Measurements from ENCODE around the gene PRR7.

The PRR7 gene

DNA sequence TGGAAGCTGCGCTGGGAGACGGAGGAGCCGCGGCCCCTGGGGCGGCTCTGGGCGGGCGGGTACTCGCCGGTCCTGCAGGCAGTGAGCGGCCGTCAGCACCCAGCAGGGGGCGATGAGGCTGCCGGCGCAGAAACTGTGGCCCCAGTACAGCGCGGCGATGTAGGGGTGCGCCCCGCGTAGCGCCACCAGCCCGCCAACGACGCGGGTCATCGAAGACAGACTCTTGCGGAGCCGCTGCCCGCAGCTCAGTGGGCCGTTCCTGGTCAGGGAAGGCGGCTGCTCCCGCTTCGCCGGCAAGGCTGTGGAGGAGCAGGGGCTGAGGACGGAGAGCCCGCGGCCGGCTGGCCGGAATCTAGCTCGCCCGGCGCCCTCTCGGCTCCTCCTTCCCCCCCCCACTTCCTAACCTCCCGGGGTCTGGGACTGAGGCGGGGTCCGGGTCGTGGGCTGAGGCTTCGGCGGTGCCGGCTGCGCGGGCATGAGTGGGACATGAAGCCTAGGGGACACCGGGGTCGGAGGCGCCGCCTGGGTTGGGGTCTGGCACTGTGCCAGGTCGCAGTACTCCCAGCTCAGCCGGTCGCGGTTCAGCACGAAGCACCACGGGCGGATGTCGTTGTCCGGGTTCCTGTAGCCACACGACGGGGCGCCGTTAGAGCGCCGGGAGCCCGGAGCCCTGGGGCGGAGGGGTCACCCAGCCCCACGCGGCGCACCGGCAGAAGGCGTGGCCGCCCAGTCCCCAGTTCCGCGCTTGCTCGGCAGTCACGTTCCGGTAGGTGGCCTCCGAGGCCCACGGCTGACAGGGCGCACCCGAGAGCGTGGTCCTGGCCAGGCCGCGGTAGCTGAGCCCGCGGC lies 42.6 kb upstream of the PRR7 start (continued):
- TF ChIP-seq, protein P1, sequence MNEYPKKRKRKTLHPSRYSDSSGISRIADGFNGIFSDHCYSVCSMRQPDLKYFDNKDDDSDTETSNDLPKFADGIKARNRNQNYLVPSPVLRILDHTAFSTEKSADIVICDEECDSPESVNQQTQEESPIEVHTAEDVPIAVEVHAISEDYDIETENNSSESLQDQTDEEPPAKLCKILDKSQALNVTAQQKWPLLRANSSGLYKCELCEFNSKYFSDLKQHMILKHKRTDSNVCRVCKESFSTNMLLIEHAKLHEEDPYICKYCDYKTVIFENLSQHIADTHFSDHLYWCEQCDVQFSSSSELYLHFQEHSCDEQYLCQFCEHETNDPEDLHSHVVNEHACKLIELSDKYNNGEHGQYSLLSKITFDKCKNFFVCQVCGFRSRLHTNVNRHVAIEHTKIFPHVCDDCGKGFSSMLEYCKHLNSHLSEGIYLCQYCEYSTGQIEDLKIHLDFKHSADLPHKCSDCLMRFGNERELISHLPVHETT (tag by site-specific recombination; IDR thresholded peaks at IDR 0.05) = 0 out of 2 replicates have a peak, but pooled peaks have one; percentile 42
- TF ChIP-seq, protein P2, sequence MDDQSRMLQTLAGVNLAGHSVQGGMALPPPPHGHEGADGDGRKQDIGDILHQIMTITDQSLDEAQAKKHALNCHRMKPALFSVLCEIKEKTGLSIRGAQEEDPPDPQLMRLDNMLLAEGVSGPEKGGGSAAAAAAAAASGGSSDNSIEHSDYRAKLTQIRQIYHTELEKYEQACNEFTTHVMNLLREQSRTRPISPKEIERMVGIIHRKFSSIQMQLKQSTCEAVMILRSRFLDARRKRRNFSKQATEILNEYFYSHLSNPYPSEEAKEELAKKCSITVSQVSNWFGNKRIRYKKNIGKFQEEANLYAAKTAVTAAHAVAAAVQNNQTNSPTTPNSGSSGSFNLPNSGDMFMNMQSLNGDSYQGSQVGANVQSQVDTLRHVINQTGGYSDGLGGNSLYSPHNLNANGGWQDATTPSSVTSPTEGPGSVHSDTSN (CRISPR knock-in tag; IDR thresholded peaks at IDR 0.05) = no peak
- TF ChIP-seq ZNF223 (tag by site-specific recombination; IDR thresholded peaks at IDR 0.05) = no peak
- TF ChIP-seq ZNF555 (tag by site-specific recombination; conservative IDR thresholded peaks at IDR 0.05) = no peak
- TF ChIP-seq ZNF10 (tag by site-specific recombination; IDR thresholded peaks at IDR 0.05) = peak; percentile 87; the same call in 1 of the 2 replicates
- TF ChIP-seq ZNF501 (tag by site-specific recombination; IDR thresholded peaks at IDR 0.05) = peak; percentile 66; the same call in 1 of the 2 replicates
- no peak for TF ChIP-seq ZNF791 (tag by site-specific recombination; IDR thresholded peaks at IDR 0.05)
- TF ChIP-seq ZNF660 (tag by site-specific recombination; IDR thresholded peaks at IDR 0.05) = peak; percentile 97
- TF ChIP-seq HOXA7 (CRISPR knock-in tag; IDR thresholded peaks at IDR 0.05; ENCODE audit: borderline replicate concordance) = no peak
- TF ChIP-seq ZNF211 (tag by site-specific recombination; IDR thresholded peaks at IDR 0.05; ENCODE audit: low read depth) = no peak
- no peak; the same call in 1 of the 2 replicates for TF ChIP-seq WT1 (tag by site-specific recombination; IDR thresholded peaks at IDR 0.05)
- TF ChIP-seq ZNF274 (IDR thresholded peaks at IDR 0.05; ENCODE audit: low read length) = no peak
- no peak for TF ChIP-seq ZNF274 (tag by site-specific recombination; IDR thresholded peaks at IDR 0.05; ENCODE audit: borderline replicate concordance)
- TF ChIP-seq KLF1 (tag by site-specific recombination; IDR thresholded peaks at IDR 0.05) = peak; percentile 77
- no peak for TF ChIP-seq MYNN (tag by site-specific recombination; IDR thresholded peaks at IDR 0.05; ENCODE audit: borderline replicate concordance)
- TF ChIP-seq, protein P3, sequence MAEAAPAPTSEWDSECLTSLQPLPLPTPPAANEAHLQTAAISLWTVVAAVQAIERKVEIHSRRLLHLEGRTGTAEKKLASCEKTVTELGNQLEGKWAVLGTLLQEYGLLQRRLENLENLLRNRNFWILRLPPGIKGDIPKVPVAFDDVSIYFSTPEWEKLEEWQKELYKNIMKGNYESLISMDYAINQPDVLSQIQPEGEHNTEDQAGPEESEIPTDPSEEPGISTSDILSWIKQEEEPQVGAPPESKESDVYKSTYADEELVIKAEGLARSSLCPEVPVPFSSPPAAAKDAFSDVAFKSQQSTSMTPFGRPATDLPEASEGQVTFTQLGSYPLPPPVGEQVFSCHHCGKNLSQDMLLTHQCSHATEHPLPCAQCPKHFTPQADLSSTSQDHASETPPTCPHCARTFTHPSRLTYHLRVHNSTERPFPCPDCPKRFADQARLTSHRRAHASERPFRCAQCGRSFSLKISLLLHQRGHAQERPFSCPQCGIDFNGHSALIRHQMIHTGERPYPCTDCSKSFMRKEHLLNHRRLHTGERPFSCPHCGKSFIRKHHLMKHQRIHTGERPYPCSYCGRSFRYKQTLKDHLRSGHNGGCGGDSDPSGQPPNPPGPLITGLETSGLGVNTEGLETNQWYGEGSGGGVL (tag by site-specific recombination; IDR thresholded peaks at IDR 0.05) = peak; percentile 43
- TF ChIP-seq, protein P4, sequence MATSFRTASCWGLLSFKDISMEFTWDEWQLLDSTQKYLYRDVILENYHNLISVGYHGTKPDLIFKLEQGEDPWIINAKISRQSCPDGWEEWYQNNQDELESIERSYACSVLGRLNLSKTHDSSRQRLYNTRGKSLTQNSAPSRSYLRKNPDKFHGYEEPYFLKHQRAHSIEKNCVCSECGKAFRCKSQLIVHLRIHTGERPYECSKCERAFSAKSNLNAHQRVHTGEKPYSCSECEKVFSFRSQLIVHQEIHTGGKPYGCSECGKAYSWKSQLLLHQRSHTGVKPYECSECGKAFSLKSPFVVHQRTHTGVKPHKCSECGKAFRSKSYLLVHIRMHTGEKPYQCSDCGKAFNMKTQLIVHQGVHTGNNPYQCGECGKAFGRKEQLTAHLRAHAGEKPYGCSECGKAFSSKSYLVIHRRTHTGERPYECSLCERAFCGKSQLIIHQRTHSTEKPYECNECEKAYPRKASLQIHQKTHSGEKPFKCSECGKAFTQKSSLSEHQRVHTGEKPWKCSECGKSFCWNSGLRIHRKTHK (tag by site-specific recombination; IDR thresholded peaks at IDR 0.05) = no peak
- peak; percentile 14; the same call in 1 of the 2 replicates for TF ChIP-seq ZNF843 (tag by site-specific recombination; IDR thresholded peaks at IDR 0.05)
- no peak for TF ChIP-seq RBAK (tag by site-specific recombination; IDR thresholded peaks at IDR 0.05)
- no peak for TF ChIP-seq ZNF132 (tag by site-specific recombination; IDR thresholded peaks at IDR 0.05; ENCODE audit: borderline replicate concordance)
- TF ChIP-seq ZNF701 (tag by site-specific recombination; IDR thresholded peaks at IDR 0.05) = no peak
- TF ChIP-seq ZSCAN16 (tag by site-specific recombination; IDR thresholded peaks at IDR 0.05) = no peak
- no peak for TF ChIP-seq ZFP3 (tag by site-specific recombination; IDR thresholded peaks at IDR 0.05; ENCODE audit: low read depth)
- TF ChIP-seq ZFP41 (tag by site-specific recombination; IDR thresholded peaks at IDR 0.05; ENCODE audit: borderline replicate concordance) = no peak
- TF ChIP-seq, protein P5, sequence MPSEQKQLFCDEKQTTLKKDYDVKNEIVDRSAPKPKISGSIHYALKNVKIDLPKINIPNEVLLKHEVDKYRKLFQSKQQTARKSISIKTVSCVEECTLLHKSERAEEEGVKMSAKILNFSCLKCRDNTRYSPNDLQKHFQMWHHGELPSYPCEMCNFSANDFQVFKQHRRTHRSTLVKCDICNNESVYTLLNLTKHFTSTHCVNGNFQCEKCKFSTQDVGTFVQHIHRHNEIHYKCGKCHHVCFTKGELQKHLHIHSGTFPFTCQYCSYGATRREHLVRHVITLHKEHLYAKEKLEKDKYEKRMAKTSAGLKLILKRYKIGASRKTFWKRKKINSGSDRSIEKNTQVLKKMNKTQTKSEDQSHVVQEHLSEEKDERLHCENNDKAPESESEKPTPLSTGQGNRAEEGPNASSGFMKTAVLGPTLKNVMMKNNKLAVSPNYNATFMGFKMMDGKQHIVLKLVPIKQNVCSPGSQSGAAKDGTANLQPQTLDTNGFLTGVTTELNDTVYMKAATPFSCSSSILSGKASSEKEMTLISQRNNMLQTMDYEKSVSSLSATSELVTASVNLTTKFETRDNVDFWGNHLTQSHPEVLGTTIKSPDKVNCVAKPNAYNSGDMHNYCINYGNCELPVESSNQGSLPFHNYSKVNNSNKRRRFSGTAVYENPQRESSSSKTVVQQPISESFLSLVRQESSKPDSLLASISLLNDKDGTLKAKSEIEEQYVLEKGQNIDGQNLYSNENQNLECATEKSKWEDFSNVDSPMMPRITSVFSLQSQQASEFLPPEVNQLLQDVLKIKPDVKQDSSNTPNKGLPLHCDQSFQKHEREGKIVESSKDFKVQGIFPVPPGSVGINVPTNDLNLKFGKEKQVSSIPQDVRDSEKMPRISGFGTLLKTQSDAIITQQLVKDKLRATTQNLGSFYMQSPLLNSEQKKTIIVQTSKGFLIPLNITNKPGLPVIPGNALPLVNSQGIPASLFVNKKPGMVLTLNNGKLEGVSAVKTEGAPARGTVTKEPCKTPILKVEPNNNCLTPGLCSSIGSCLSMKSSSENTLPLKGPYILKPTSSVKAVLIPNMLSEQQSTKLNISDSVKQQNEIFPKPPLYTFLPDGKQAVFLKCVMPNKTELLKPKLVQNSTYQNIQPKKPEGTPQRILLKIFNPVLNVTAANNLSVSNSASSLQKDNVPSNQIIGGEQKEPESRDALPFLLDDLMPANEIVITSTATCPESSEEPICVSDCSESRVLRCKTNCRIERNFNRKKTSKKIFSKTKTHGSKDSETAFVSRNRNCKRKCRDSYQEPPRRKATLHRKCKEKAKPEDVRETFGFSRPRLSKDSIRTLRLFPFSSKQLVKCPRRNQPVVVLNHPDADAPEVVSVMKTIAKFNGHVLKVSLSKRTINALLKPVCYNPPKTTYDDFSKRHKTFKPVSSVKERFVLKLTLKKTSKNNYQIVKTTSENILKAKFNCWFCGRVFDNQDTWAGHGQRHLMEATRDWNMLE (tag by site-specific recombination; conservative IDR thresholded peaks at IDR 0.05; ENCODE audit: low read depth) = no peak; the same call in 1 of the 2 replicates
- TF ChIP-seq, protein P6, sequence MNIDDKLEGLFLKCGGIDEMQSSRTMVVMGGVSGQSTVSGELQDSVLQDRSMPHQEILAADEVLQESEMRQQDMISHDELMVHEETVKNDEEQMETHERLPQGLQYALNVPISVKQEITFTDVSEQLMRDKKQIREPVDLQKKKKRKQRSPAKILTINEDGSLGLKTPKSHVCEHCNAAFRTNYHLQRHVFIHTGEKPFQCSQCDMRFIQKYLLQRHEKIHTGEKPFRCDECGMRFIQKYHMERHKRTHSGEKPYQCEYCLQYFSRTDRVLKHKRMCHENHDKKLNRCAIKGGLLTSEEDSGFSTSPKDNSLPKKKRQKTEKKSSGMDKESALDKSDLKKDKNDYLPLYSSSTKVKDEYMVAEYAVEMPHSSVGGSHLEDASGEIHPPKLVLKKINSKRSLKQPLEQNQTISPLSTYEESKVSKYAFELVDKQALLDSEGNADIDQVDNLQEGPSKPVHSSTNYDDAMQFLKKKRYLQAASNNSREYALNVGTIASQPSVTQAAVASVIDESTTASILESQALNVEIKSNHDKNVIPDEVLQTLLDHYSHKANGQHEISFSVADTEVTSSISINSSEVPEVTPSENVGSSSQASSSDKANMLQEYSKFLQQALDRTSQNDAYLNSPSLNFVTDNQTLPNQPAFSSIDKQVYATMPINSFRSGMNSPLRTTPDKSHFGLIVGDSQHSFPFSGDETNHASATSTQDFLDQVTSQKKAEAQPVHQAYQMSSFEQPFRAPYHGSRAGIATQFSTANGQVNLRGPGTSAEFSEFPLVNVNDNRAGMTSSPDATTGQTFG (tag by site-specific recombination; IDR thresholded peaks at IDR 0.05; ENCODE audit: borderline replicate concordance) = 0 out of 2 replicates have a peak, but pooled peaks have one; percentile 43
